Gastroesophageal sphincter (tissue), 4 donors: ENCODE results near the gene TEKT3. TPM values are rescaled to one million over a fixed set of nuclear protein-coding genes. Genes with fewer than 3 reads are reported as not detected.

Experiments
- ATAC-seq: fragments of 150-250 bp; one replicate; pipeline ENCODE4 v1.9.1; 2016; ENCODE audit warnings: mild to moderate bottlenecking, moderate library complexity
- H3K27ac ChIP-seq, 4 donors: fragments of 200-600 bp; sonication (generic) in 3 of 4; 1 replicate in 3 of 4; 2 replicates in 1 of 4; pipeline ENCODE4 v1.5.1; 2016 to 2019
- H3K27me3 ChIP-seq: fragments of 200-600 bp; sonication (generic); one replicate; pipeline ENCODE4 v1.5.1; 2019
- H3K36me3 ChIP-seq, 2 donors: fragments of 200-600 bp; sonication (generic); one replicate each; pipeline ENCODE4 v1.5.1; 2019; ENCODE audit warnings: control low read depth in 1 of 2
- H3K4me1 ChIP-seq, 3 donors: fragments of 200-600 bp; sonication (generic); 1 replicate in 2 of 3; 2 replicates in 1 of 3; pipeline ENCODE4 v1.5.1; 2016 to 2019; ENCODE audit warnings: control low read depth in 2 of 3
- H3K4me3 ChIP-seq, 2 donors: fragments of 200-600 bp; sonication (generic); one replicate each; pipeline ENCODE4 v1.5.1; 2019; ENCODE audit warnings: mild to moderate bottlenecking in 1 of 2, moderate library complexity in 1 of 2
- H3K9me3 ChIP-seq, 3 donors: fragments of 200-600 bp; sonication (generic); one replicate each; pipeline ENCODE4 v1.5.1; 2017 to 2019; ENCODE audit warnings: control low read depth in 2 of 3
- EP300 ChIP-seq: sonication (generic); formaldehyde crosslinking; IDR thresholded peaks from one replicate; pipeline ENCODE4 v1.6.1; 2017; ENCODE audit warnings: antibody characterized with exemption, mild to moderate bottlenecking
- POLR2A ChIP-seq, 2 donors: fragments of 450-650 bp; IDR thresholded peaks; one replicate each; pipeline ENCODE4 v1.6.1; 2017; ENCODE audit warnings: antibody characterized with exemption in 2 of 2, mild to moderate bottlenecking in 2 of 2, moderate library complexity in 1 of 2
- POLR2AphosphoS5 ChIP-seq: sonication (generic); formaldehyde crosslinking; IDR thresholded peaks from one replicate; pipeline ENCODE4 v1.6.1; 2017; ENCODE audit warnings: antibody characterized with exemption
- WGBS, 2 donors: methylation state at CpG; one replicate each; pipeline ENCODE4 v1.1.5; 2018; ENCODE audit warnings: low coverage in 1 of 2; 5-methylcytosine and 5-hydroxymethylcytosine counted together
- total RNA-seq, 4 donors: library from RNA; depleted of rRNA; stranded (reverse); fragments of >200 nt; gene quantifications; one replicate each; pipeline ENCODE4 v1.1.0, GENCODE V29; 2016
- TF ChIP-seq, protein P1 (sequence below), 4 experiments: fragments of 200-600 bp in 2 of 4; fragments of 450-650 bp in 2 of 4; sonication (generic) in 1 of 4; IDR thresholded peaks; one replicate each; pipeline ENCODE4 v1.5.1; 2017 to 2019; ENCODE audit warnings: antibody characterized with exemption in 4 of 4, mild to moderate bottlenecking in 2 of 4, moderate library complexity in 2 of 4

TEKT3 gene
- total RNA-seq, 4 donors from 2014 or later: 2.6 TPM; not detected in 3

- H3K27ac ChIP-seq: peak overlapping the region; percentile 25 to 74 (median 67)
- TF ChIP-seq, protein P1, sequence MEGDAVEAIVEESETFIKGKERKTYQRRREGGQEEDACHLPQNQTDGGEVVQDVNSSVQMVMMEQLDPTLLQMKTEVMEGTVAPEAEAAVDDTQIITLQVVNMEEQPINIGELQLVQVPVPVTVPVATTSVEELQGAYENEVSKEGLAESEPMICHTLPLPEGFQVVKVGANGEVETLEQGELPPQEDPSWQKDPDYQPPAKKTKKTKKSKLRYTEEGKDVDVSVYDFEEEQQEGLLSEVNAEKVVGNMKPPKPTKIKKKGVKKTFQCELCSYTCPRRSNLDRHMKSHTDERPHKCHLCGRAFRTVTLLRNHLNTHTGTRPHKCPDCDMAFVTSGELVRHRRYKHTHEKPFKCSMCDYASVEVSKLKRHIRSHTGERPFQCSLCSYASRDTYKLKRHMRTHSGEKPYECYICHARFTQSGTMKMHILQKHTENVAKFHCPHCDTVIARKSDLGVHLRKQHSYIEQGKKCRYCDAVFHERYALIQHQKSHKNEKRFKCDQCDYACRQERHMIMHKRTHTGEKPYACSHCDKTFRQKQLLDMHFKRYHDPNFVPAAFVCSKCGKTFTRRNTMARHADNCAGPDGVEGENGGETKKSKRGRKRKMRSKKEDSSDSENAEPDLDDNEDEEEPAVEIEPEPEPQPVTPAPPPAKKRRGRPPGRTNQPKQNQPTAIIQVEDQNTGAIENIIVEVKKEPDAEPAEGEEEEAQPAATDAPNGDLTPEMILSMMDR (IDR thresholded peaks at IDR 0.05): no peak
- peak; percentile 37 for TF ChIP-seq POLR2AphosphoS5
Measured at GRCh38 chr17:15384142-15384787, 42.9 kb upstream of the TEKT3 start.

GRCh38 chr17:15382914-15383313, 41.5 kb upstream of the TEKT3 start:
- no peaks in the 10 kb centered on the region for H3K9me3 ChIP-seq
- TF ChIP-seq, protein P1 (IDR thresholded peaks at IDR 0.05): no peak
- TF ChIP-seq POLR2A (IDR thresholded peaks at IDR 0.05) (no peak), EP300 (no peak), POLR2AphosphoS5 (no peak)
- H3K27ac ChIP-seq: no peak overlapping the region
- no peaks in the 10 kb centered on the region for H3K27me3 ChIP-seq
- WGBS, 2 donors: 86 to 100% methylated on average over 1 of the region's 1 CpG
- no peaks in the 10 kb centered on the region for H3K36me3 ChIP-seq
- peaks cover 0 to 9% (median 0%) of the 10 kb centered on the region in 3 donors for H3K4me1 ChIP-seq
- no peak for ATAC-seq
- no peak overlapping the region for H3K4me3 ChIP-seq

More at GRCh38 chr17:15384142-15384787, 42.9 kb upstream of the TEKT3 start:
- WGBS, 2 donors: 45 to 53% methylated on average over 9 of the region's 9 CpGs
- peaks cover 0 to 9% (median 0%) of the 10 kb centered on the region in 3 donors for H3K4me1 ChIP-seq
- peak; percentile 86 for ATAC-seq
- no peaks in the 10 kb centered on the region for H3K27me3 ChIP-seq
- no peaks in the 10 kb centered on the region for H3K9me3 ChIP-seq
- peak overlapping the region in 1 of 2 donors; percentile 29 for H3K4me3 ChIP-seq
- no peaks in the 10 kb centered on the region for H3K36me3 ChIP-seq

DNA sequence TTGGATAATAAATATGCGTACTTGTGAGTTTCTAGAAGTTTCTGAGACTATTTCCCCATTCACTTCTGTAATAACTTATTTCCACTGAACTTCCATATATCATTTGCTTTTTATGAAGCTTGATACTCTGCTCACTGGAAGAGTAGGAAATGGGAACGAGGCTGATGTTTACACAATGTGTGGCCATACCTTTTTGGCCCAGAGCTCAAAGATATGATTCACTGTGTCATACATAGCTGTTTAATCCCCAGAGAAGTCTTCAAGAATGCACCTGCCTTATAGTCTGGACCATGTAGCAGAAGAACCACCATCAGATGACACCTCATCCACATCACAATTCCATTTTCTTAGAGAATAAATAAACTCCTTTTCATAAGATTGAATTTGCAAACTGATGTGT, 40.3 kb upstream of the TEKT3 start:
- Histone ChIP-seq H3K27ac (no peak overlapping the region), H3K36me3 (no peaks in the 10 kb centered on the region)
- WGBS, 2 donors: 52 to 64% methylated on average over 2 of the region's 2 CpGs

GRCh38 chr17:15380446-15380845, 39.0 kb upstream of the TEKT3 start:
- TF ChIP-seq EP300: no peak
- TF ChIP-seq POLR2A (IDR thresholded peaks at IDR 0.05): no peak
- no peak for TF ChIP-seq POLR2AphosphoS5
- TF ChIP-seq, protein P1 (IDR thresholded peaks at IDR 0.05): no peak
- Histone ChIP-seq H3K4me1 (peaks cover 0 to 9% (median 0%) of the 10 kb centered on the region in 3 donors), H3K27me3 (no peaks in the 10 kb centered on the region), H3K9me3 (no peaks in the 10 kb centered on the region), H3K36me3 (no peaks in the 10 kb centered on the region), H3K4me3 (no peak overlapping the region), H3K27ac (no peak overlapping the region)
- 62 to 81% methylated on average over 3 to 4 of the region's 4 CpGs for WGBS, 2 donors
- no peak for ATAC-seq

More for the DNA sequence above, 40.3 kb upstream of the TEKT3 start:
- H3K4me1 ChIP-seq: peaks cover 0 to 9% (median 0%) of the 10 kb centered on the region in 3 donors
- no peak overlapping the region for H3K4me3 ChIP-seq
- TF ChIP-seq POLR2A (IDR thresholded peaks at IDR 0.05) (no peak), POLR2AphosphoS5 (no peak), EP300 (no peak)
- TF ChIP-seq, protein P1 (IDR thresholded peaks at IDR 0.05): no peak
- ATAC-seq: no peak
- no peaks in the 10 kb centered on the region for H3K27me3 ChIP-seq
- no peaks in the 10 kb centered on the region for H3K9me3 ChIP-seq

DNA sequence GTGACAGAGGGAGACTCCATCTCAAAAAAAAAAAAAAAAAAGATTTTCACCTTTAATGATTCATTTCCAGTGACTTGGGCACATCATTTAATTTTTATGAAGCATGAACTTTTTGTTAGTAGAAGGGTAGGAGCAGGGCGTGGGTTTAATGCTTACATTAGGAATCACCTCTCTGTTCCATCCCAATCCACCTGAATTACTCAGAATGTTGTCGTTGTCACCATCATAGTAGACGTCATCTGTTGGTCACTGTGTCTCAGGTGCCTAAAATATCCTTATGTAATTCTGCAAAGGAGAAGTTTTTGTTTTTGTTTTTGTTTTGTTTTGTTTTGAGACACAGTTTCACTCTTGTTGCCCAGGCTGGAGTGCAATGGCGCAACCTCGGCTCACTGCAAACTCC, 38.3 kb upstream of the TEKT3 start:
- no peak overlapping the region for H3K27ac ChIP-seq
- WGBS, 2 donors: 84 to 85% methylated on average over 4 to 5 of the region's 5 CpGs

More for the DNA sequence above, 38.3 kb upstream of the TEKT3 start:
- no peak for TF ChIP-seq EP300
- no peak for TF ChIP-seq POLR2AphosphoS5
- TF ChIP-seq, protein P1 (IDR thresholded peaks at IDR 0.05): no peak
- no peak for TF ChIP-seq POLR2A (IDR thresholded peaks at IDR 0.05)
- no peaks in the 10 kb centered on the region for H3K9me3 ChIP-seq
- no peaks in the 10 kb centered on the region for H3K36me3 ChIP-seq
- H3K4me3 ChIP-seq: no peak overlapping the region
- H3K4me1 ChIP-seq: peaks cover 0 to 9% (median 0%) of the 10 kb centered on the region in 3 donors
- H3K27me3 ChIP-seq: no peaks in the 10 kb centered on the region
- ATAC-seq: no peak
